ENCODE data around the gene SHC3.
A peak's percentile ranks its signal among the peaks of the same experiment; 100 is the strongest.

SHC3 gene

DNA sequence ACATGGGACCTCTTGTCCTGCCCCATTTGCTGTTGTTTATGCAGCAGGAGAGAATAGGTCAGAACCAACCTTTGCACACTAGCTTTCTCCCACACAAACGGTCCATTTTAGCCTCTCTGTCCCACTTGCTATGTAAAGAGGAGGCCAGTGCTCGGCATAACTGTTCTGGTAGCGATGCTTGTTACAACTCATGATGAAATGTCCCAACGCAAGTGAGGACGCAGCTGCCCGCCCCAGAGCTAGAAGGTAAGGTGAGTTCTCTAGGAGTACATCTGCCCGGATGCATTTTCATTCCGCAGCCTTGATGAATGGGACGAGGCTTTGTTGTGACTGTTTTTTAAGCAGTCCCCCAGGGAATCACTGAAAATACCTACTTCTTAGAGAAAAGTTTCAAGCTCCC is 173.3 kb downstream of the SHC3 start:
- TF ChIP-seq CTCF (IDR thresholded peaks at IDR 0.05; ENCODE audit: control insufficient read depth, extremely low read depth, insufficient read depth) = no peak
- no peak for DNase-seq (ENCODE audit: low read depth)
- H3K4me3 ChIP-seq (ENCODE audit: low read depth, low read length) = no peak overlapping the region

DNA sequence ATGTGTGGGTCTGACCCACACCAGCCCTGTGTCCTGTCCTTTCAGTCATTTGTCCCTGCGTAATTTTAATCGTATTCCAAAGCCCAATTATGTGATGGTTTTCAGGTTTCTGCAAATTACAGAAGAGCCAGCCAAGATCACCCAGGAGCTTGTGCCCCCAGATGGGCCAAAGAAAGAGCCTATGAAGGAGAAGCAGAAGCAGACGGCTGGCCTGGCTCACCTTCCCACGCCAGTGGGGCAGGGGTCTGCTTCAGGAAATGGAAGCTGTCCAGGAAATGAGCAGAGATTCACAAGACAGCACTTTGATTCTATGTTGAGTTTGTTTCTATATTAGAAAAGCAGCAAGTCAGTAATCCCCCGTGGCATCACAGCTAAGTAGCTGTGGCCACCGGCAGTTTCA is 175.6 kb downstream of the SHC3 start:
- H3K4me3 ChIP-seq (ENCODE audit: low read depth, low read length) = no peak overlapping the region
- TF ChIP-seq CTCF (IDR thresholded peaks at IDR 0.05; ENCODE audit: control insufficient read depth, extremely low read depth, insufficient read depth) = no peak
- DNase-seq (ENCODE audit: low read depth) = no peak

DNA sequence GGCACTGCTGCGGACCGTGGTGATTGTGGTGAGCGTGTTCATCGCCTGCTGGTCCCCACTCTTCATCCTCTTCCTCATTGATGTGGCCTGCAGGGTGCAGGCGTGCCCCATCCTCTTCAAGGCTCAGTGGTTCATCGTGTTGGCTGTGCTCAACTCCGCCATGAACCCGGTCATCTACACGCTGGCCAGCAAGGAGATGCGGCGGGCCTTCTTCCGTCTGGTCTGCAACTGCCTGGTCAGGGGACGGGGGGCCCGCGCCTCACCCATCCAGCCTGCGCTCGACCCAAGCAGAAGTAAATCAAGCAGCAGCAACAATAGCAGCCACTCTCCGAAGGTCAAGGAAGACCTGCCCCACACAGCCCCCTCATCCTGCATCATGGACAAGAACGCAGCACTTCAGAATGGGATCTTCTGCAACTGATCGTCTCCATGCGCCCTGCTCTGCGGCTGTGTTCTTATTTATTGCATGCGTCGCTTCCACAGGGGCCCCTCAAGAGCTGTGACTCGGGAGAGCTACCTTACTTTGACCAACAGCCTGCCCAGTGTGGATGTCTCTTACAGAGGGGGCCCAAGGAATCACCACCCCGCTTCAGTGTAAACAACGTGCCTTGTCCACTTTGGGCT is 176.6 kb downstream of the SHC3 start:
- no peak overlapping the region for H3K4me3 ChIP-seq (ENCODE audit: low read depth, low read length)
- TF ChIP-seq CTCF (IDR thresholded peaks at IDR 0.05; ENCODE audit: control insufficient read depth, extremely low read depth, insufficient read depth) = no peak
- no peak for DNase-seq (ENCODE audit: low read depth)

DNA sequence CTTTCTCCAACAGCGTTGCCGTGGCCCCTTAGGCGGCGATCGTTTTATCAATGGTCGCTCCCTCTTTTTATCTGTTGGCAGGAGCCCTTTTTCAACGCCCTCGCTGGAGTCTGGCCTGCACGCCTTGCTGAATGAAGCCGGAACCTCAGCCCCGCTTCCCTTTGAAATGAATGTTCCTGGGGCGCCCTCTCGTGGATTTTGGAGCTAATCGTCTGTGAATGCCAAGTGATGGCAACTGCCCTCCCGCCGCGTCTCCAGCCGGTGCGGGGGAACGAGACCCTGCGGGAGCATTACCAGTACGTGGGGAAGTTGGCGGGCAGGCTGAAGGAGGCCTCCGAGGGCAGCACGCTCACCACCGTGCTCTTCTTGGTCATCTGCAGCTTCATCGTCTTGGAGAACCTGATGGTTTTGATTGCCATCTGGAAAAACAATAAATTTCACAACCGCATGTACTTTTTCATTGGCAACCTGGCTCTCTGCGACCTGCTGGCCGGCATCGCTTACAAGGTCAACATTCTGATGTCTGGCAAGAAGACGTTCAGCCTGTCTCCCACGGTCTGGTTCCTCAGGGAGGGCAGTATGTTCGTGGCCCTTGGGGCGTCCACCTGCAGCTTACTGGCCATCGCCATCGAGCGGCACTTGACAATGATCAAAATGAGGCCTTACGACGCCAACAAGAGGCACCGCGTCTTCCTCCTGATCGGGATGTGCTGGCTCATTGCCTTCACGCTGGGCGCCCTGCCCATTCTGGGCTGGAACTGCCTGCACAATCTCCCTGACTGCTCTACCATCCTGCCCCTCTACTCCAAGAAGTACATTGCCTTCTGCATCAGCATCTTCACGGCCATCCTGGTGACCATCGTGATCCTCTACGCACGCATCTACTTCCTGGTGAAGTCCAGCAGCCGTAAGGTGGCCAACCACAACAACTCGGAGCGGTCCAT is 177.4 kb downstream of the SHC3 start:
- H3K4me3 ChIP-seq (ENCODE audit: low read depth, low read length) = peak overlapping the region; percentile 41
- DNase-seq (ENCODE audit: low read depth) = peak; percentile 80
- TF ChIP-seq CTCF (IDR thresholded peaks at IDR 0.05; ENCODE audit: control insufficient read depth, extremely low read depth, insufficient read depth) = peak; percentile 70

DNA sequence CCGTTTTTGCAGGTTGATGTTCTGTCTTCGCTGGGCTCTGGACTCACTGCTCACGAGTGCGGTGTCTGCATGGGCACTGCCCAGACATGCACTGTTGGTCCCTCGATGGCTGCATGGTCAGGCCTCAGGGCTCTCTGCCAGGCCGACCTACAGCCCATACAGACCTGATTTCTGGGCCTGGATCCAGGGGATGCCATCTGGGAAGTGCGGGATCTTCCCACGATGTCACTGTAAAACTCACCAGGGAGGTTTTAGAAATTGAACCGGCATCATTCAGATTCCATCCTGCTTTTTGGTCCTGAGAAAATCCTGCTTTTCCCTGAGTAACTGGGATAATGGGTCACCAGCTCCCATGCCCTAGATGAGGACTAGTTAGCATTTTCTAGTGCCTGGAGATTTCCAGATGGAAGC is 178.2 kb downstream of the SHC3 start:
- TF ChIP-seq CTCF (IDR thresholded peaks at IDR 0.05; ENCODE audit: control insufficient read depth, extremely low read depth, insufficient read depth) = no peak
- H3K4me3 ChIP-seq (ENCODE audit: low read depth, low read length) = no peak overlapping the region
- no peak for DNase-seq (ENCODE audit: low read depth)

- TF ChIP-seq CTCF (IDR thresholded peaks at IDR 0.05; ENCODE audit: control insufficient read depth, extremely low read depth, insufficient read depth) = no peak
- DNase-seq (ENCODE audit: low read depth) = no peak
- no peak overlapping the region for H3K4me3 ChIP-seq (ENCODE audit: low read depth, low read length)
Observed at GRCh38 chr9:88998911-88999310, 179.7 kb downstream of the SHC3 start.

Measured in LNCaP clone FGC (cell line).